SK-N-SH treated with all-trans-retinoic acid at 6 μM for 48 hours (cell line): Measurements from ENCODE around the gene JMJD4.

Experiments used
- ARNTL ChIP-seq: fragments of 450-650 bp; formaldehyde crosslinking; IDR thresholded peaks from 2 replicates; pipeline ENCODE4 v1.5.0; 2020; ENCODE audit warnings: low read depth, mild to moderate bottlenecking, moderate library complexity, borderline replicate concordance
- OSR1 ChIP-seq: fragments of 250-450 bp; sonication (Bioruptor Pico); IDR thresholded peaks from 2 replicates; pipeline ENCODE4 v1.8.0; 2022; ENCODE audit warnings: moderate library complexity, mild to moderate bottlenecking, inconsistent platforms
- PATZ1 ChIP-seq: fragments of 250-450 bp; sonication (Bioruptor Pico); IDR thresholded peaks from 2 replicates; pipeline ENCODE4 v1.8.0; 2020; ENCODE audit warnings: mild to moderate bottlenecking, moderate library complexity, borderline replicate concordance
- PPARA ChIP-seq: fragments of 250-450 bp; sonication (Bioruptor Pico); IDR thresholded peaks from 2 replicates; pipeline ENCODE4 v1.5.0; 2020; ENCODE audit warnings: mild to moderate bottlenecking, borderline replicate concordance
- RARB ChIP-seq: fragments of 250-450 bp; sonication (Bioruptor Pico); IDR thresholded peaks from 2 replicates; pipeline ENCODE4 v1.8.0; 2021; ENCODE audit warnings: mild to moderate bottlenecking, moderate library complexity
- TCF4 ChIP-seq: fragments of 250-450 bp; sonication (Bioruptor Pico); IDR thresholded peaks from 2 replicates; pipeline ENCODE4 v1.8.0; 2021; ENCODE audit warnings: mild to moderate bottlenecking, moderate library complexity, borderline replicate concordance
- TOX ChIP-seq: fragments of 250-450 bp; sonication (Bioruptor Pico); IDR thresholded peaks from 2 replicates; pipeline ENCODE4 v1.8.0; 2021; ENCODE audit warnings: mild to moderate bottlenecking, moderate library complexity, borderline replicate concordance
- TSHZ2 ChIP-seq: fragments of 250-450 bp; sonication (Bioruptor Pico); IDR thresholded peaks from 2 replicates; pipeline ENCODE4 v1.5.0; 2020; ENCODE audit warnings: mild to moderate bottlenecking, moderate library complexity
- ZFP3 ChIP-seq: fragments of 250-450 bp; sonication (Bioruptor Pico); IDR thresholded peaks from 2 replicates; pipeline ENCODE4 v1.5.0; 2020; ENCODE audit warnings: mild to moderate bottlenecking, moderate library complexity
- ZFP30 ChIP-seq: fragments of 450-650 bp; formaldehyde crosslinking; IDR thresholded peaks from 2 replicates; pipeline ENCODE4 v1.5.0; 2022; ENCODE audit warnings: mild to moderate bottlenecking, moderate library complexity
- ZNF565 ChIP-seq: fragments of 450-650 bp; formaldehyde crosslinking; conservative IDR thresholded peaks from 2 replicates; pipeline ENCODE4 v1.5.0; 2020; ENCODE audit warnings: low read depth, mild to moderate bottlenecking, moderate library complexity
- ZNF70 ChIP-seq: fragments of 450-650 bp; formaldehyde crosslinking; IDR thresholded peaks from 2 replicates; pipeline ENCODE4 v1.5.0; 2020; ENCODE audit warnings: mild to moderate bottlenecking, moderate library complexity

- TF ChIP-seq ARNTL (CRISPR knock-in tag) (no peak), PATZ1 (CRISPR knock-in tag) (no peak), ZNF70 (CRISPR knock-in tag) (no peak), RARB (no peak), PPARA (CRISPR knock-in tag) (no peak), ZNF565 (no peak), ZFP30 (no peak), TSHZ2 (CRISPR knock-in tag) (no peak), OSR1 (CRISPR knock-in tag) (no peak), TOX (no peak), TCF4 (CRISPR knock-in tag) (no peak), ZFP3 (CRISPR knock-in tag) (no peak)
These were observed 25.7 kb downstream of the JMJD4 start for GRCh38 chr1:227709451-227709850.
